ENCODE measurements around the gene NKIRAS1. TPM values are rescaled to one million over a fixed set of nuclear protein-coding genes. Genes with fewer than 3 reads are reported as not detected.

The NKIRAS1 gene
- total RNA-seq, 2 experiments from 2014 or later: 3.6 to 3.9 TPM

- peaks cover 20% of the 10 kb centered on the region for H3K4me1 Mint-ChIP-seq (ENCODE audit: low read depth)
- peaks cover 16% of the 10 kb centered on the region for H3K36me3 Mint-ChIP-seq (ENCODE audit: low read depth)
- ChIA-PET POLR2A (no interaction called here), CTCF (interaction anchor here (1.0 kb wide), 1 partner anchor 11 kb away, joined by 4 read pairs; no protein-coding TSS in a partner anchor)
- H3K9me3 Mint-ChIP-seq: no peaks in the 10 kb centered on the region
- ATAC-seq: no peak
- H3K27me3 Mint-ChIP-seq: no peaks in the 10 kb centered on the region
- no peak overlapping the region for H3K27ac Mint-ChIP-seq
- intact Hi-C loops (cut with micrococcal nuclease): no loop called here
- no peak for DNase-seq
- TF ChIP-seq, protein P1, sequence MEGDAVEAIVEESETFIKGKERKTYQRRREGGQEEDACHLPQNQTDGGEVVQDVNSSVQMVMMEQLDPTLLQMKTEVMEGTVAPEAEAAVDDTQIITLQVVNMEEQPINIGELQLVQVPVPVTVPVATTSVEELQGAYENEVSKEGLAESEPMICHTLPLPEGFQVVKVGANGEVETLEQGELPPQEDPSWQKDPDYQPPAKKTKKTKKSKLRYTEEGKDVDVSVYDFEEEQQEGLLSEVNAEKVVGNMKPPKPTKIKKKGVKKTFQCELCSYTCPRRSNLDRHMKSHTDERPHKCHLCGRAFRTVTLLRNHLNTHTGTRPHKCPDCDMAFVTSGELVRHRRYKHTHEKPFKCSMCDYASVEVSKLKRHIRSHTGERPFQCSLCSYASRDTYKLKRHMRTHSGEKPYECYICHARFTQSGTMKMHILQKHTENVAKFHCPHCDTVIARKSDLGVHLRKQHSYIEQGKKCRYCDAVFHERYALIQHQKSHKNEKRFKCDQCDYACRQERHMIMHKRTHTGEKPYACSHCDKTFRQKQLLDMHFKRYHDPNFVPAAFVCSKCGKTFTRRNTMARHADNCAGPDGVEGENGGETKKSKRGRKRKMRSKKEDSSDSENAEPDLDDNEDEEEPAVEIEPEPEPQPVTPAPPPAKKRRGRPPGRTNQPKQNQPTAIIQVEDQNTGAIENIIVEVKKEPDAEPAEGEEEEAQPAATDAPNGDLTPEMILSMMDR (IDR thresholded peaks at IDR 0.05): no peak
- H3K4me3 Mint-ChIP-seq: no peak overlapping the region
These were observed 39.3 kb downstream of the NKIRAS1 start for GRCh38 chr3:23877329-23877980.

DNA sequence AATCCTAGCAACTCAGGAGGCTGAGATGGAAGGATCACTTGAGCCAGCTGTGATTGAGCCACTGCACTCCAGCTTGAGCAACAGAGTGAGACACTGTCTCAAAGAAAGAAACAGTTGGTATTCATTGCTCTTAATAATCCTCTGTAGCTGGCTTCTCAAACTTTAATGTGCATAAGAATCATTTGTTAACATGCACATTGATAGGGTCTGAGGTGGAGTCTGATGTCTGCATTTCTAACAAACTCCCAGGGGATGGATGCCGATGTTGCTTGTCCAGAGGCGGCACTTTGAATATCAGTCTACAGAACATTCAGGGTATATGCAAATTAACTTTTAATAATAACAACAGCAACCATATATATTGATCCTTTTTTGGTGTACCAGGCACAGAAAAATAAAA lies 39.9 kb downstream of the NKIRAS1 start:
- H3K9me3 Mint-ChIP-seq: no peaks in the 10 kb centered on the region
- DNase-seq (no peak), ATAC-seq (no peak)
- ChIA-PET CTCF (interaction anchor here (0.7 to 1.0 kb wide), 2 partner anchors 11 to 76 kb away, joined by 3 to 4 read pairs; no protein-coding TSS in a partner anchor), POLR2A (no interaction called here)
- peaks cover 12% of the 10 kb centered on the region for H3K36me3 Mint-ChIP-seq (ENCODE audit: low read depth)
- no peak overlapping the region for H3K27ac Mint-ChIP-seq
- H3K27me3 Mint-ChIP-seq: no peaks in the 10 kb centered on the region
- H3K4me1 Mint-ChIP-seq (ENCODE audit: low read depth): peaks cover 20% of the 10 kb centered on the region
- intact Hi-C loops (cut with micrococcal nuclease): no loop called here
- TF ChIP-seq, protein P1 (IDR thresholded peaks at IDR 0.05): no peak
- no peak overlapping the region for H3K4me3 Mint-ChIP-seq

GRCh38 chr3:23875113-23875725 lies 41.6 kb downstream of the NKIRAS1 start:
- no peaks in the 10 kb centered on the region for H3K9me3 Mint-ChIP-seq
- CTCF ChIA-PET: interaction anchor here (1.2 kb wide), 1 partner anchor 13 kb away, joined by 4 read pairs; no protein-coding TSS in a partner anchor
- POLR2A ChIA-PET: no interaction called here
- DNase-seq: no peak
- no peak for ATAC-seq
- H3K4me1 Mint-ChIP-seq (ENCODE audit: low read depth): peaks cover 5% of the 10 kb centered on the region
- H3K27ac Mint-ChIP-seq: no peak overlapping the region
- no peaks in the 10 kb centered on the region for H3K27me3 Mint-ChIP-seq
- peaks cover 5% of the 10 kb centered on the region for H3K36me3 Mint-ChIP-seq (ENCODE audit: low read depth)
- intact Hi-C loops (cut with micrococcal nuclease): no loop called here
- H3K4me3 Mint-ChIP-seq: no peak overlapping the region
- TF ChIP-seq, protein P1 (IDR thresholded peaks at IDR 0.05): no peak

DNA sequence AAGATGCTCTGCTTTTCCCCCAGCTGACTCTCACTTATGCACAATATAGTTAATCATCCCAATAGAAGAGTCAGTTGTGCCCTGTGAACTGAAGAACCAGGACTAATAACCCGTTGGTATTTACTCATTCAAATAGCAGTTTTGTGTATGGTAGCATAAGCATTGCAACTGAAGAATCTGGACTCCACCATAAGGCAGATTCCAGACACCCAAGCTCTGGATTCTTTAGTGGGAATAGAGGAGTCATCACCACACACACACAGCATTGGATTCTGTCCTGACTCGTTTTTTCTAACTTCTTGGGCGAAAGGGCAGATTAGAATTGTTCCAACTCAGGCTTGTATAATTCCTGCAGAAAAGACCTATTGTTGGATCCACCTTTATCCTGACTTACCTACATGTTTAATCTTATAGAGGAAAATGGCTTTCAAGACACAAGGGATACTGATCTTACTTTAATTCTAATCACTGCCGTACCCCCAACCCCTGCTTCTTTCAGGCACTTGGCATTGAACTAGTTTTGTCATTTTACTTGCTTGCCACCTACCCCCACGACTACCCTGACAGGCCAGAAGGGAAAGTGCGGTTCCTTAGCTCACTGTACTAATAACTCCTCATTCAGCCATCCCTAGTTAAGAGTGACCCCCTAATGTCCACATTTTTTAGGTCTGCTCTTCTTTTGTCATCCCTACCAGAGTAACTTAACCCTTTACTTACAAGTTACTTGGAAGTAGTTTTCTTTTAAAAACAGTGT lies 42.3 kb downstream of the NKIRAS1 start:
- H3K9me3 Mint-ChIP-seq: no peaks in the 10 kb centered on the region
- ChIA-PET CTCF (interaction anchor here (0.7 to 1.2 kb wide), 2 partner anchors 14 to 20 kb away, joined by 3 to 4 read pairs; no protein-coding TSS in a partner anchor), POLR2A (no interaction called here)
- H3K27me3 Mint-ChIP-seq: no peaks in the 10 kb centered on the region
- intact Hi-C loops (cut with micrococcal nuclease): no loop called here
- peaks cover 5% of the 10 kb centered on the region for H3K4me1 Mint-ChIP-seq (ENCODE audit: low read depth)
- H3K4me3 Mint-ChIP-seq: no peak overlapping the region
- no peak for ATAC-seq
- H3K36me3 Mint-ChIP-seq (ENCODE audit: low read depth): peaks cover 5% of the 10 kb centered on the region
- TF ChIP-seq, protein P1 (IDR thresholded peaks at IDR 0.05): no peak
- no peak for DNase-seq
- H3K27ac Mint-ChIP-seq: no peak overlapping the region
